GM23338 (cell line): ENCODE measurements around the gene ULBP1.

Source experiments
- CTCF ChIP-seq, 2 experiments: fragments of 200-600 bp in 1 of 2; sonication (generic) in 1 of 2; conservative IDR thresholded peaks; 2 replicates each; pipeline versions ENCODE4 v1.5.1 to v1.6.1; 2016 to 2017; ENCODE audit warnings: antibody characterized with exemption in 2 of 2, low read depth in 2 of 2, mild to moderate bottlenecking in 2 of 2, moderate library complexity in 1 of 2
- EZH2 ChIP-seq: fragments of 200-600 bp; sonication (generic); IDR thresholded peaks from one replicate; pipeline ENCODE4 v1.8.0; 2017; ENCODE audit warnings: antibody characterized with exemption, mild to moderate bottlenecking, low read depth; ENCODE audit not compliant: unreplicated experiment
- EZH2phosphoT487 ChIP-seq: fragments of 200-600 bp; sonication (generic); IDR thresholded peaks from one replicate; pipeline ENCODE4 v1.8.1; 2018; ENCODE audit warnings: antibody characterized with exemption; ENCODE audit not compliant: unreplicated experiment

GRCh38 chr6:150001295-150002008 lies 37.7 kb downstream of the ULBP1 start:
- TF ChIP-seq CTCF (conservative IDR thresholded peaks at IDR 0.05; ENCODE audit: low read depth in 2 of 2) (no peak), EZH2phosphoT487 (no peak), EZH2 (no peak)
